HG03139 (cell line): ENCODE data around the gene ROBO1.
"Not testable (repeated sequence)": the region's sequence is repeated elsewhere in the genome, so short reads cannot be mapped to it uniquely, and the experiment has no call there.

ENCODE experiments used
- ATAC-seq: cut with Tn5 transposase; IDR thresholded peaks from one replicate; pipeline ENCODE4 v1.9.1; 2021; ENCODE audit not compliant: unreplicated experiment

ROBO1 gene

DNA sequence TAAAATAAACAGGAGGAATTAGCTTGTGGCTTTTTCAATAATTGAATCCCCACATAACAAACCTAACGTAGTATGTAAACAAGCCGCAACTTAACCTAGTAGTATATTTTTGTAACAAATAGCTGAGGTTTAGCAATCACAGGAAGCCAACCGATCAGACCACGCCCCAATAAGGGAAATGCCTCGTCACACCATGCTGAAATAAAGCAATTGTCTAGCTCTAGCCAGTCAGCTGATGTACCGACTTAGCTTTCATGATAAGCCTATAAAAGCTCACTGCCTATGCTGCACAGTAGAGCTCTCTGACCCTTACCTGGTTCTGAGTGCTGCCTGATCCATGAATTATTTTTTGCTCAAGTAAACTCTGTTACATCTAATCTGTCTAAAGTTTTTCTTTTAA, 208.9 kb downstream of the ROBO1 start:
- ATAC-seq, result no peak

DNA sequence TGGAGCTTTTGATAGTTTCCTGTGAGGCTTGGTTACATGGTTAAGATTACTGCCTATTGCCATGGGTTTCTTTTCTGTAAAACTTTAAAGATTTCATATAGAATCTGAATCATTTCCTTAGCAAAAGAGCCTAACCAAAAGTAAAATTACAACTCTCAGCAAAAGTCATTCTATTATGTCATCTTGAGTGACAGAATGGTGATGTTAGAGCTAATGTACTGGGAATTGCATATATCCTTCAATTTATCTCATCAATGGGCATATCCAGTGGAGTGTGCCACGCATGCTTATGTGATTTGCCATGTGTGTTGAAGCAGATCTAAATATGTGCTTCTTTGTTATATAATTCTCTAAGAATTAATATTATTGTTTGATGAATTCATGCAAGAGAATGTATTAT, 212.1 kb downstream of the ROBO1 start:
- ATAC-seq, result no peak

GRCh38 chr3:79551997-79552396, 215.8 kb downstream of the ROBO1 start:
- ATAC-seq, result no peak

DNA sequence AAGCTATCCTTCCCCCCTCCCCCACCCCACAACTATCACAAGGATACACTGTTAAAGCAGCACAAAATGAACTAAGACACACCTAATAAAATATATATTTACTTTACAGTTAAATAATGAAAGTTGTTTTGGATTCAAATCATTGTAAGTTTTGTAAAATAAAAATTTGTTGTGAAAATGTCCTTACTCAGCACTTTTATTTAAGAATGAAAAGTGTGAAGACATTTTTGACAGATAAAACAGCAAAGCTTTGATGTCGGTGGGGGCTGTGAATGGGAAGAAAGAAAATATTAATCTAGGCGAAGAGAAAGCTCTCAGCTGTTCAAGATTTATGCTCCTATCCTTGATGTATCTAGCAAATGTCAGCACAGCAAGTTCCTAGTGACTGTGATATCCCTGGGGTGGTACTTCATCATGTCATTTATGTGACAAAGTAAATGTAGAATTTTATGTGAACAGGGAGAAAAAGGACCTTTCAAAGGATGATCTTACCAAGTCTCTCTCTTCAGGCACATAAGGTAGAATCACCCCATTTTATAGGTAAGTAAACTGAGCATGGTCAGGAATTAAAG, 216.4 kb downstream of the ROBO1 start:
- ATAC-seq, result no peak

GRCh38 chr3:79543218-79543982, 224.4 kb downstream of the ROBO1 start:
- ATAC-seq, result no peak

DNA sequence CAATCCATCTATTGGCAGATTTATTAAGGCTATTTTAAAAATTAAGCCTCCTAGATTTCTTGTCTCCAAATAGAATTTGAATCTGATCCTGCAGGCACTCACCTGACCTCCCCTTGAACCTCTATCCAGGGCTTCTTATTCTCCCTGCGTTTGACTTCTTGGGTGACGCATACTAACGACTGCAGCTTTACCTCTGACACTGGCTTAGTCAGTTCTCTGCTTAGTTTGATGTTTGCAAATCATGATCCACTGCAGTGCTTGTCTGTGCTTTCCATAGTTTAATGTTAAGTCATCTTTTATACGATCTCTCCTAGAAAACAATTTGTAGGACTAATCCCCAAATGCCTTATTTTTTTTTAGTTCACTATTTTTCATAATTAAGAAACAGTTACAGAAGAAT, 233.1 kb downstream of the ROBO1 start:
- no peak for ATAC-seq

DNA sequence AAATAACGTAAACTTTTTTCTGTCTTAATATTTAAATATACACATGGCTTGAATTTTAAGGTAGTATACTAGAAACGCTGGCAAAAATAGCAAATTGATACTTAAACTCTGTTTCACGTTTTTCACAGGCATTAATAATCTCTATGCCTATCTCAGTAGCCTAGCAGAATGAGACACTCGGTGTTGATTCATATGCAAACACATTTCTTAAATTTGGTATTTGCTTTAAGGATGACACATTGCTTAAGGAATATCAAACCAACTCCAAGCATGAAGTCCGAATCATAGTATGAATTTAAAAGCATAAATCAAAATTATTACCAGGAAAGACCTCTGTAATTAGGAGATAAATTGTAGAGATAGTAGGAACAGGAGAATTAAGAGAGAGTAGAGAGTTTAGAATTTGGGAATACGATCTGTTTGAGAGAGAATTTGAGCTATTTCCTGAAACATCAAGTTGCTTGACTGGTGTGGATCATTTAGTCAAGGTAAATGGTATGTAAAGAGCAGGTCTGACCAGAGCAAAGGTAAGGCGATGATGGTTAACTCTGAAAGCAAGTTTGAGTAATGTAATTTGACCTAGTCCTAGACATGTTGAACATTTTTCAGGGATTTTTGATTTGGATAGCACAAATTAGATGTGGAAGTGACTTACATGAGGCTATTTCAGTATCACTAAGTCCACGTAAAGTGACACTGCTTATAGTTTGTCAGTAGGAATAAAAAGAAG, 236.1 kb downstream of the ROBO1 start:
- no peak for ATAC-seq

DNA sequence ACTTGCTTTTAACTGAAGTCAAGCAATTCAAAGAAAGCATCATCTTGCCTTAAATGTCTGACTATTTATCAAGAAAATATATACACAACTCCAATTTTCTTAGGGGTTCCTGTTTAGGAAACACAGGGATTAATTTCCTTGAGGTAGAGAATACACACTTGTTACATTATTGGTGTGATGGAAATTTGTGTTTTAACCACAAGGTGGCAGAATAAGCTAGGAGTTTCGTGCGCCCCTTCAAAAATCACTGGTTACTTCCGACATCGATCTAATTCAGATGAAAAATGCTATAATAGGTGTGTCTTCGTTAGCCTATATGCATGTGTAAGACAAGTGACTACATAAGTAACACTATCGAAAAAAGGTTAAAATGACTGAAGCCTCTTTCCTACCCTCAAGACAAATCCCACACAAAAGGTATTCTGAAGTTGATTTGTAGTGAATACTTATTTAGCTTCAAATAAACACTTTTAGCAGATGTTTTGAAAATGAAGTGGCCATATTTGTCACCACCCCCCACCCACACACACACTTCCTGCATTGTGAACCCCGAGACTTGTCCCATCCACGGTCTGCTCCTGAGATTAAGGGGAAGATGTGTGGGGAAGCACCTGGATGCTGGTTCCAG, 246.5 kb downstream of the ROBO1 start:
- ATAC-seq, result peak; percentile 80

GRCh38 chr3:79517766-79518413, 249.9 kb downstream of the ROBO1 start:
- no peak for ATAC-seq

- no peak for ATAC-seq
These were observed 251.0 kb downstream of the ROBO1 start for GRCh38 chr3:79516795-79517194.

DNA sequence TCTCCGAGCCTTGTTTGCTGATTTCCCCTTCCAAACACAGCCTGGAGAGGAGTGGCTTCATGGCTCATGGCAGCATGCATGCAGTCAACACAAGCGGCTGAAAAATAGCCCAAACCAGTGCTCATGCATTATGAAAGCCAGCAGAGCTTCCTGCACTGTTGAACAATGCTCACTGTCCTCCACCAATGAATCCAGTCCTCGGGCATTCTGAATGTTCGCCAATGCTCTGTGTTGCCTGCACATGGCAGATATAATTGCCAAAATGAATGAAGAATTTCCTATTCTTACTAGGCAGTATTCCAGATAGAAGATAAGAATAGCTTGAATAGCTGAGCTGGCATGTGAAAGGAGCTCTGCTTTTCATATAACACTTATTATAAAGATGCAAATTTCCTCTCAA, 252.7 kb downstream of the ROBO1 start:
- ATAC-seq, result no peak

DNA sequence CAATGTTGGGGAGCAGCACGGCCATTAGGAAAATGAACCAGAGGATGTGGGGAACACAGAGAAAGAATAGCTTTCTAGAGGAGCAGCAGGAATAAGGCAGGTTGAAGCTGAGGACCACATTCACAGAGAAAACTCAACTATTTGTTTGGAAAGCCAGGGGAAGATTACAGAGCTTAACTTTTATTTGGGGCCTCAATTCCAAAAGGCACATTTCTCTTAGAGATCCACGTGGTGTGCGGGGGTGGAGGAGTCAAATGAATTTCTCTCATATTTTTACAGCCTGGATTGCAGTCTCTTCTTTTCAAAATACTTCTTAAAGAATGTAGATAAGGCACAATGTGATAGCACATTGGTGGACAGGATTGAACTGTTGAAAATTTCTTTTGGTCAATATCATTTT, 253.7 kb downstream of the ROBO1 start:
- no peak for ATAC-seq

DNA sequence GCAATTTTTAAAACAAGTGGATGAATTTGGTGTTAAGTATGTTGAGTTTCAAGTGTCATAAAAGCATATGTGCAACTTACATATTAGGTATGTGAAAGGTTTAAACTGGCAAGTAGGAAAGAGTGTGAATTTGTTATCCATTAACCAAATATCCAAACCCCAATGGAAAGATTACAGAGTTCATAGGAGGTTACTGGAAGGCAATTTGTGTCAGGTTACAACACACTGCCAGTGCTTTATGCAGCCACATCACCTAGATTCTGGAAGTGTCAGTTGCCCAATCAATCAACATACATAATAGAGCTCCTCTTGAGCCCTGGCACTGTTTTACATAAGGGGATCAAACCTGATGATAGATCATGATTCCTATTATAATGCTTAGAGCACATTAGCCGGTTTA, 261.0 kb downstream of the ROBO1 start:
- ATAC-seq, result no peak

DNA sequence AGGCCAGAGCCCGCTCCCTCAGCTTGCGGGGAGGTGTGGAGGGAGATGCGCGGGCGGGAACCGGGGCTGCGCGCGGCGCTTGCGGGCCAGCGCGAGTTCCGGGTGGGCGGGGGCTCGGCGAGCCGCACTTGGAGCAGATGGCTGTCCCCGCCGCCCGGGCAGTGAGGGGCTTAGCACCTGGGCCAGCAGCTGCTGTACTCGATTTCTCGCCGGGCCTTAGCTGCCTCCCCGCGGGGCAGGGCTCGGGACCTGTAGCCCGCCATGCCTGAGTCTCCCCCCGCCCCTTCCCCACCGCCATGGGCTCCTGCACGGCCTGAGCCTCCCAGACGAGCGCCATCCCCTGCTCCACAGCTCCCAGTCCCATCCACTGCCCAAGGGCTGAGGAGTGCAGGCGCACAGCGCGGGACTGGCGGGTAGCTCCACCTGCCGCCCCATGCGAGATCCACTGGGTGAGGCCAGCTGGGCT, 265.5 kb downstream of the ROBO1 start:
- not testable (repeated sequence) for ATAC-seq

- ATAC-seq, result no peak
These were observed 270.2 kb downstream of the ROBO1 start for GRCh38 chr3:79497447-79498111.

- no peak for ATAC-seq
These were observed 276.7 kb downstream of the ROBO1 start for GRCh38 chr3:79491029-79491641.

- no peak for ATAC-seq
These were observed 277.4 kb downstream of the ROBO1 start for GRCh38 chr3:79490165-79491028.

GRCh38 chr3:79488407-79488806, 279.4 kb downstream of the ROBO1 start:
- no peak for ATAC-seq

- no peak for ATAC-seq
These were observed 287.1 kb downstream of the ROBO1 start for GRCh38 chr3:79480746-79481145.
